Measurements from ENCODE around the gene CTIF. TPM values are rescaled to one million over a fixed set of nuclear protein-coding genes. Genes with fewer than 3 reads are reported as not detected.

Gene CTIF
- total RNA-seq, 4 donors from 2014 or later = 16.6 to 116 (median 34.5) TPM

- H3K4me3 ChIP-seq = no peak overlapping the region
- H3K9me3 ChIP-seq = no peaks in the 10 kb centered on the region
- TF ChIP-seq POLR2A (IDR thresholded peaks at IDR 0.05) = no peak
- TF ChIP-seq, protein P1, sequence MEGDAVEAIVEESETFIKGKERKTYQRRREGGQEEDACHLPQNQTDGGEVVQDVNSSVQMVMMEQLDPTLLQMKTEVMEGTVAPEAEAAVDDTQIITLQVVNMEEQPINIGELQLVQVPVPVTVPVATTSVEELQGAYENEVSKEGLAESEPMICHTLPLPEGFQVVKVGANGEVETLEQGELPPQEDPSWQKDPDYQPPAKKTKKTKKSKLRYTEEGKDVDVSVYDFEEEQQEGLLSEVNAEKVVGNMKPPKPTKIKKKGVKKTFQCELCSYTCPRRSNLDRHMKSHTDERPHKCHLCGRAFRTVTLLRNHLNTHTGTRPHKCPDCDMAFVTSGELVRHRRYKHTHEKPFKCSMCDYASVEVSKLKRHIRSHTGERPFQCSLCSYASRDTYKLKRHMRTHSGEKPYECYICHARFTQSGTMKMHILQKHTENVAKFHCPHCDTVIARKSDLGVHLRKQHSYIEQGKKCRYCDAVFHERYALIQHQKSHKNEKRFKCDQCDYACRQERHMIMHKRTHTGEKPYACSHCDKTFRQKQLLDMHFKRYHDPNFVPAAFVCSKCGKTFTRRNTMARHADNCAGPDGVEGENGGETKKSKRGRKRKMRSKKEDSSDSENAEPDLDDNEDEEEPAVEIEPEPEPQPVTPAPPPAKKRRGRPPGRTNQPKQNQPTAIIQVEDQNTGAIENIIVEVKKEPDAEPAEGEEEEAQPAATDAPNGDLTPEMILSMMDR (IDR thresholded peaks at IDR 0.05) = no peak
- peaks cover 0 to 3% (median under 1%) of the 10 kb centered on the region in 4 donors for H3K4me1 ChIP-seq
- H3K36me3 ChIP-seq = no peaks in the 10 kb centered on the region
- H3K27me3 ChIP-seq = no peaks in the 10 kb centered on the region
- H3K27ac ChIP-seq = no peak overlapping the region
- no peak for DNase-seq
Observed at GRCh38 chr18:48848641-48849143, 309.9 kb downstream of the CTIF start.

DNA sequence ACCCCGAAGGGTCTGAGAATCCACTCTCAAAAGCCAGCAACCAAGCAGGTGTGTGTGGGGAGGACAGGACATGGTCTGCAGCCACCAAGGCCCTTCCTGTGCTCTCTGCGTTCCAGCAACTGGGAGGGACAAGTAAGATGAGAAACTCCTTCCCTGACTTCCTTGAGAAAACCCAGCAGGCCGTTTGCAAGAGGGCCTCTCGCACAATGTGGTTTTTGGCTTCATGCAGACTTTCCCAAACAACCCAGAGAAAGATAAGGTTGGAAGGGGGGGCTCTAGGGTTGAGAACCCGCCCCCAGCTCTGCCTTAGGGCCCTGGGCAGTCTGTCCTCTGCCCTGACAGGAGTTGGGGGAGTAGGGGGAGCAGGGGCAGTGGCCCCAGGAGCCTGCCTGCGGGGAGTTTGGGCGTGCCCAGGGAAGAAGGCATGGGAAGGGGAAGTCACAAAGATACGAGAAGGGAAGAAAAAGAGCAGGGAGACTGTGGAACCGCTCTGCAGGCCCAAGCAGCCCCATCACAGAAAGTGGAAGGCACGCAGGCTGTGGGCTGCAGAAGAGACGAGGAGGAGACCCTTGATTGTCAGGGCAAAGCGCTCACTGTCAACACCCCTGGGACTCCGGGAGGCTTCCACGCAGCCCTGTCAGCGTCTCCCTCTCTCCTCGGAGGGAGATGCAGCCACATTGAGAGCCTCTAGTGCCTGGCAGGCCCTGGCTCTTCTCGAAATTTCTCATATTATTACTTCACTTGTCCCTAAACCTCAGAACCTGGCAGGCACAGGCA is 312.2 kb downstream of the CTIF start:
- no peaks in the 10 kb centered on the region for H3K9me3 ChIP-seq
- TF ChIP-seq, protein P1 (IDR thresholded peaks at IDR 0.05) = no peak
- TF ChIP-seq POLR2A (IDR thresholded peaks at IDR 0.05) = no peak
- peaks cover 0 to 3% (median 0%) of the 10 kb centered on the region in 4 donors for H3K4me1 ChIP-seq
- H3K36me3 ChIP-seq = no peaks in the 10 kb centered on the region
- peak overlapping the region in 2 of 4 donors; percentile 5 to 7 for H3K27ac ChIP-seq
- no peak for DNase-seq
- H3K4me3 ChIP-seq = no peak overlapping the region
- no peaks in the 10 kb centered on the region for H3K27me3 ChIP-seq

DNA sequence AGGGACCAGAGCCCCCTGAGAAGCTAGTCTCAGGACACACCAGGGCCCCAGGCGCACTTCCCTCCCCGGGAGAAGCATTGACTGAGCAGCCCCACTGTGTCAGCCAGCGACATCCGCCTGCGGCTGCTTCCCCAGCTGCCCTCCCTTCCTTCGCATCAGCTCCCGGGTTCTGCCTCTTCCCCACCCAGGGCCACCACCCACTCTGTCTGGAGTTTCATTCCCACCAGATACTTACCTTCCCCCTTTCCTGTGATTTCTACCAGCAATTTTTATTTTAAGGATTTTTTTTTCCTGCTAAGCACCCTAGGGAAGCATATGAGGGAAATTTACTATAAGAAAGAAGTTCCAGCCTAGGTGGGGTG is 312.7 kb downstream of the CTIF start:
- Histone ChIP-seq H3K4me1 (peaks cover 0 to 3% (median 0%) of the 10 kb centered on the region in 4 donors), H3K27ac (peak overlapping the region in 2 of 4 donors; percentile 5 to 7), H3K9me3 (no peaks in the 10 kb centered on the region), H3K36me3 (no peaks in the 10 kb centered on the region), H3K27me3 (no peaks in the 10 kb centered on the region), H3K4me3 (no peak overlapping the region)
- TF ChIP-seq POLR2A (IDR thresholded peaks at IDR 0.05) = no peak
- TF ChIP-seq, protein P1 (IDR thresholded peaks at IDR 0.05) = no peak
- DNase-seq = no peak

DNA sequence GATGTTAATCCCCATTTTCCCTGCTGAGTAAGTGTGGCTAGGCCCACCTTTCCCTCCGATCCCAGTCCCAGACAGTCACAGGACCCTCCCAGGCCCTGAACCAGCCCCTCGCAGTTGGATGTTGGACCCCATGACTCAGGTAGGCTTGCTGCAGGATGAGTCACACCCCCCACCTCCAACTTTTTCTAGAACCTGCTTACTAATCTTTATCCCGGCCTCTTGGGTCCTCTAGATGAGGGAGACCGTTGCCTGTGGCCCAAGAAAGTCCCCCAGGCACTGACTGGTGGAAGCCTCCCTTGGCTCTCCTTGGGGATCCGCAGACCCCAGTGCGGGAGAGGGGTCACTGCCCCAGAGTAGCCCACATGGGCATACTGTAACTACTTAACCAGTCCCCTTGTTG is 313.5 kb downstream of the CTIF start:
- H3K27ac ChIP-seq = no peak overlapping the region
- H3K9me3 ChIP-seq = no peaks in the 10 kb centered on the region
- no peaks in the 10 kb centered on the region for H3K36me3 ChIP-seq
- no peak overlapping the region for H3K4me3 ChIP-seq
- H3K4me1 ChIP-seq = peaks cover 0 to 3% (median 0%) of the 10 kb centered on the region in 4 donors
- no peaks in the 10 kb centered on the region for H3K27me3 ChIP-seq
- DNase-seq = no peak
- TF ChIP-seq, protein P1 (IDR thresholded peaks at IDR 0.05) = no peak
- TF ChIP-seq POLR2A (IDR thresholded peaks at IDR 0.05) = no peak

DNA sequence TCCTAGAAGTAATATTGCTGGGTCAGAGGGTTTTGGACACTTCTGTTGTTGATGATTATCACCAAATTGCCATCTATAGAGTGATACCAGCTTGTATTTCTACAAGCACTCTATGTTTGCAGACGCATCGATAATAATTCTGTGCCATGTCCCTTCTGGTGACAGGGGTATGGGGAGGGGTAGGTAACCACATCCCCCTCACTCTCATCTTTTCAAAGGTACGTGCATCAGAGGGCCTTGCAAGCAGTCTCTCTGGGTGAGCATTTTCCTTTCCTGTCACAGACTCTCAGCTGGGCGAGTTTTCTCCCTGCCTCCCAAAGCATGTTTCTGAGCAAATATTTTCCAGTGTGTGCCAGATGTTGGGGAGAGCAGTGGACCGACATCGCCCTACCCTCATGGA is 314.0 kb downstream of the CTIF start:
- TF ChIP-seq POLR2A (IDR thresholded peaks at IDR 0.05) = no peak
- TF ChIP-seq, protein P1 (IDR thresholded peaks at IDR 0.05) = no peak
- Histone ChIP-seq H3K4me3 (no peak overlapping the region), H3K36me3 (no peaks in the 10 kb centered on the region), H3K4me1 (peaks cover 0 to 3% (median 0%) of the 10 kb centered on the region in 4 donors), H3K9me3 (no peaks in the 10 kb centered on the region), H3K27me3 (no peaks in the 10 kb centered on the region), H3K27ac (no peak overlapping the region)
- no peak for DNase-seq
